Choroid plexus epithelial cell (primary cell): ENCODE results near the gene ASTL.
"Not testable (repeated sequence)": the region's sequence is repeated elsewhere in the genome, so short reads cannot be mapped to it uniquely, and the experiment has no call there.

Experiments
- DNase-seq: peaks from one replicate; pipeline ENCODE4 v3.0.0-alpha.2; 2010; ENCODE audit warnings: low read depth
- H3K4me3 ChIP-seq: 2 replicates; pipeline ENCODE4 v1.5.1; 2011; ENCODE audit warnings: low read depth, mild to moderate bottlenecking, control low read depth, low read length, moderate library complexity
- TF ChIP-seq, protein P1 (sequence below): conservative IDR thresholded peaks from 2 replicates; pipeline ENCODE4 v1.5.1; 2011; ENCODE audit warnings: low read depth, mild to moderate bottlenecking, control low read depth, inconsistent platforms, low read length, moderate library complexity

ASTL gene

DNA sequence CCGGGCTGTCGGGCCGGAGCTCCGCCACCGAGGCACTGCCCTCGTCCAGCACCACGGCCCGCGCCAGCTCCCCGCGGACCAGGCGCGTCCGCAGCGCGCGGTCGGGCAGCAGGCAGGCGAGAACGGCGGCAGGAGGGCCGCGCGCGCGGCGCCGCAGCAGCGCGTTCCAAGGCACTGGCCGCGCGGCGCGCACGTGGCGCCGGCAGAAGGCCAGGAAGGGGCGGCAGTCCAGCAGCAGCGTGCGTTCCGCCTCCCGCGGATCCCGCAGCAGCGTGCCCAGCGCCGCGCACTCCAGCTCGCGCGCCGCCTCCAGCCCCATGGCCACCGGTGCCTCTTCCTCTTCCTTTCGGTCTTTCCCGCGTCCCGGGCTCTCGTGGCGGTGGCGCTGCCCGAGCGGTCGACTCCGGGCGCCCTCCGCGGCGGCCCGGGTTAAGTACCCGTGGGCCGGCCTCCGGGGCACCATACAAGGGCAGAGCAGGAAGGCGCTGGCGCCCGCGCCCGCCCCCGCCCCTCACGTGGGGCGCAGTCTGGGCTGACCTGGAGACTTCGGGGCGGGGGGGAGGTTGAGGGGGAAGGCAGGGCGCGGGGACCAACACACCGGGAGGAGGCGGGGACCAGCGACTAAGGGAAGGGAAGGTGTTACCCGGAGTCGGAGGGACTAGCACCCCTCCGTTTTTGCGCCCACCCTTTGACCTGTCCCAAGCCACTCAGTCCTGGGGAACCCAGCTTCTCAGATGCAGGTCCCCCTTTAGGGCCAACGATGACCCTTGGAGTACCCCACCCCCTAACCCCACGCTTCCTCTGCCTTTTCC is 6.9 kb upstream of the ASTL start, which contains the start of gene DUSP2:
DUSP2 (minus strand) TSS at position 405 of the 812 bp plus-strand sequence; CDS start at position 319, 86 bp downstream.
- TF ChIP-seq, protein P1, sequence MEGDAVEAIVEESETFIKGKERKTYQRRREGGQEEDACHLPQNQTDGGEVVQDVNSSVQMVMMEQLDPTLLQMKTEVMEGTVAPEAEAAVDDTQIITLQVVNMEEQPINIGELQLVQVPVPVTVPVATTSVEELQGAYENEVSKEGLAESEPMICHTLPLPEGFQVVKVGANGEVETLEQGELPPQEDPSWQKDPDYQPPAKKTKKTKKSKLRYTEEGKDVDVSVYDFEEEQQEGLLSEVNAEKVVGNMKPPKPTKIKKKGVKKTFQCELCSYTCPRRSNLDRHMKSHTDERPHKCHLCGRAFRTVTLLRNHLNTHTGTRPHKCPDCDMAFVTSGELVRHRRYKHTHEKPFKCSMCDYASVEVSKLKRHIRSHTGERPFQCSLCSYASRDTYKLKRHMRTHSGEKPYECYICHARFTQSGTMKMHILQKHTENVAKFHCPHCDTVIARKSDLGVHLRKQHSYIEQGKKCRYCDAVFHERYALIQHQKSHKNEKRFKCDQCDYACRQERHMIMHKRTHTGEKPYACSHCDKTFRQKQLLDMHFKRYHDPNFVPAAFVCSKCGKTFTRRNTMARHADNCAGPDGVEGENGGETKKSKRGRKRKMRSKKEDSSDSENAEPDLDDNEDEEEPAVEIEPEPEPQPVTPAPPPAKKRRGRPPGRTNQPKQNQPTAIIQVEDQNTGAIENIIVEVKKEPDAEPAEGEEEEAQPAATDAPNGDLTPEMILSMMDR = no peak
- H3K4me3 ChIP-seq = peak within 1 kb of the TSS; percentile 63
- peak; percentile 69 for DNase-seq

DNA sequence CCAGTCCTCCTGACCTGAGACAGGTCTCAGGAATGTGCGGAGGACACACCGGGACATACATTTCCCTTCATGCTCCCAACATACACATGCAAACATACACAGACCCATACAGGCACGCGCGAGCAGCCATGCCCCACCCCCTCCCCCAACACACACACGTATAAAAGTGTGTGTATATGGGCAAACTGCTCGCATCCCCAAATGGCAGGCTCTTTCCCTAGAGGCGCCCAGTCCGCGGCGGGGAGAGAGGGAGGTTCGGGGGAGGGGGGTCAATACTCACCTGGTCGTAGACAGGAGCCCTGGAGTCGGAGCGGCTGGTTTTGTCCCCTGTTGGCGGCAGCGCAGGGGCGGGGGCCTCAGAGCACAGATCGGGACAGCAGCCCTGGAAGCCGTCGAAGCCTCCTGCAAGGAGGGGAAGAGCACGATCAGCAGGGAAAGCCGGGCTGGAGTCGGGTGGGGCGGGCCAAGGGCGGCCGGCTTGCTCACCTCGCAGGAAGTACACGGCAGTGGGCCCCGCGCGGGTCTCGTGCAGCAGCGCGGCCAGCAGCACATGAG is 6.3 kb upstream of the ASTL start:
- peak overlapping the region; percentile 63 for H3K4me3 ChIP-seq
- no peak for DNase-seq
- TF ChIP-seq, protein P1 = no peak

DNA sequence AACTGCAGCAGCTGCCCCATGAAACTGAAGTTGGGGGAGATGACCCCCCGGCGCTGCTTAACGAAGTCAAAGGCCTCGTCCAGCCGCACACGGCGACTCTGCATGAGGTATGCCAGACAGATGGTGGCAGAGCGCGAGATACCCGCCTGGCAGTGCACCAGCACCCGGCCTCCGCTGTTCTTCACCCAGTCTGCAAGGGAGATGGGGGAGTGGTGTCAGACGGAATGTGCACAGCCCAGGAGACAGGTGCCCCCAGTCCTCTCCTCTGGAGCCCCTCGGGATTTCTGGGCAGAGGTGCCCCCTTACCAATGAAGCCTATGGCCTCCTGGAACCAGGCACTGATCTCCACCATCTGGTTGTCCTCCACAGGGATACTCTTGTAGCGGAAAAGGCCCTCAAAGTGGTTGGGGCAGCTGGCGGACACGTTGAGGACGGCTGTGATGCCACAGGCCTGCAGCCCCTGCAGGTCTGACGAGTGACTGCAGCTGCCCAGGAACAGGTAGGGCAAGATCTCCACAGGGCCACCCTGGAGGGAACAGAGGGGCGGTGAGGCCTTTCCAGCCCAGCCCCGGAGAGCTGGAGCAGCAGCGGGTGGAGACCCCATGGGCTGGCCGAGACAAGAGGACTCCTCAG is 5.7 kb upstream of the ASTL start:
- no peak for DNase-seq
- TF ChIP-seq, protein P1 = peak; percentile 20
- H3K4me3 ChIP-seq = peak overlapping the region; percentile 63

DNA sequence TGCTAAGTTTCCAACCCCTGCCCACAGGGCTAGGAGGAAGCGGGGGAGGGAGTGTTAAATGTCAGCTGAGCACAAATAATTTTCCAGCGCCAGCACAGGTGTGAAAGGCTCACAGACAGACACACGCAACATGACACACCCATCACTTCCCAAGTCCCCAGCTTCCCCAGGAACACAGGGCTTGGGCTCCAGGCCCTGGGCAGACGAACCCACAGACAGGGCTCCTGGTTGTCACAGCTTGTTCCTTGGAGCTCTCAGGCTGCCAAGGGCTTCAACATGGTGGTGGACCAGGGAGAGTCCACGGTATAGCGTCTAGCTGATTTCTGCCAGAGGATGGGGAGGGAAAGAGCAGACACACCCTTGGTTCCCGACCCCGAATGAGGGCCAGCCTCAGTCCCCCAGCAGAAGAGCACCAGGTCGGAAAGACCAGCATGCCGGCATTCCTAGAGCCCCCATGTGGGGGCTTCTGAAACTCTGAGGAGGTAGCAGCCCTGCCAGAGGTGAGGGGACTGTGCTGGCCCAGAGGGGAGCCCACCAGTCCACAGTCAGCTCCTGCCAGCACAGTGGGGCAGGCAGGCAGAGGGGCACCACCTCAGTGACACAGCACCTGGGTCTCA is 5.0 kb upstream of the ASTL start:
- peak overlapping the region; percentile 63 for H3K4me3 ChIP-seq
- TF ChIP-seq, protein P1 = no peak
- DNase-seq = no peak

DNA sequence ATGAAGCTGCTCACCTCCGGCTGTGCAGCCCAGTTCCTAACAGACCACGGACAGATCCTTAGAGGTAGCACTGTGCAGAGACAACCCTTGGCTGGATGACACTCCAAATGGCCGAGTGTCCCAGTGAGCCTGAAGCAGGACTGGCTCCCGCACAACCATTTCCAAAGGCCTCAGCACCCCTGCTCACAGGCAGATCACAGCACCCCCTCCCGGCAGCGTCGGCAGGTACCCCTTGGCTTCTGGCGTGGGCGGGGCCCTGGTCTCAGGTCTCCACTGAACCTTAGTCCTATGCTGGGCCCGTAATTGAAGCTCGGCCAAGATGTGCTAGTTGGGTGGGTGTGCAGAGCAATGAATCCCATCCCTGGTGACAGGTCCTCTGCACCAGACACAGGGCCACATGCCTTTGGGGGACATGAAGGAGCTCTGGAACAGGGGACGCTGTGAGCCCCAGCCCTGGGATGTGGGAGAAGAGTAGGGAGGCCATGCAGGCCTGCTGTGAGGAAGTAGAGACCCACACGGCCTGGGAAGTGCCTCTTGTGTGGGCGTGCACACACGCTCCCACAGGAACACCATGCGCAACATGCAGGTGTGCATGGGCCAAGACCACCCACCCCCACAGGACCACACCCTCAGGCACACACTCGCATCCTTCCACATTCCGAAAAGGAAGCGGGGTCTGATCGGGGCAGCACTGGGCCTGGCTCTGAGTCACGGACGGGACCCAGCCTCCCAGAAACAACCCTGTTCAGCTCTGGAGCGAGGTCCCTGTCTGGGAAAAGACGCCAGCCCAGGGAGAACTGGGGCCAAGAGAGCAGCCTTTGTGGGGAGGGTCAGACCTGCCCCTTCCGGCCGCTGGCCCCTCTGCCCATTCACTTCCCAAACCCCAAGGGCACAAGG is 4.2 kb upstream of the ASTL start:
- DNase-seq = no peak
- TF ChIP-seq, protein P1 = no peak
- no peak overlapping the region for H3K4me3 ChIP-seq

DNA sequence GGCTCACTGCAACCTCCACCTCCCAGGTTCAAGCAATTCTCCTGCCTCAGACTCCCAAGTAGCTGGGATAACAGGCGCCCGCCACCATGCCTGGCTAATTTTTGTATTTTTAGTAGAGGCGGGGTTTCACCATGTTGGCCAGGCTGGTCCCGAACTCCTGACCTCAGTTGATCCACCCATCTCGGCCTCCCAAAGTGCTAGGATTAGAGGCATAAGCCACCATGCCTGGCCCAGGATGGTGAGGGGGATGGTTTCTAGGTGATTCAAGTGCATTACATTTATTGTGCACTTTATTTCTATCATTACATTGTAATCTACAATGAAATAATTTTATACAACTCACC is 3.3 kb upstream of the ASTL start:
- not testable (repeated sequence) for DNase-seq

More for the DNA sequence above, 3.3 kb upstream of the ASTL start:
- not testable (repeated sequence) for H3K4me3 ChIP-seq
